Measurements from ENCODE around the gene ACAP2.
"Not testable (repeated sequence)": the region's sequence is repeated elsewhere in the genome, so short reads cannot be mapped to it uniquely, and the experiment has no call there.

Gene ACAP2

GRCh38 chr3:195230244-195230643, 212.6 kb downstream of the ACAP2 start:
- no peak for TF ChIP-seq CTCF (conservative IDR thresholded peaks at IDR 0.05; ENCODE audit: control insufficient read depth, insufficient read depth, low read depth, low read length)
- no peak for DNase-seq (ENCODE audit: low read depth)
- no peak overlapping the region for H3K4me3 ChIP-seq (ENCODE audit: control insufficient read depth, low read depth, low read length)

GRCh38 chr3:195228886-195229285, 213.9 kb downstream of the ACAP2 start:
- not testable (repeated sequence) for DNase-seq (ENCODE audit: low read depth); H3K4me3 ChIP-seq (ENCODE audit: control insufficient read depth, low read depth, low read length)

GRCh38 chr3:195227871-195228270, 214.9 kb downstream of the ACAP2 start:
- no peak for DNase-seq (ENCODE audit: low read depth)
- TF ChIP-seq CTCF (conservative IDR thresholded peaks at IDR 0.05; ENCODE audit: control insufficient read depth, insufficient read depth, low read depth, low read length), result no peak
- H3K4me3 ChIP-seq (ENCODE audit: control insufficient read depth, low read depth, low read length), result no peak overlapping the region

- DNase-seq (ENCODE audit: low read depth), result no peak
- H3K4me3 ChIP-seq (ENCODE audit: control insufficient read depth, low read depth, low read length), result no peak overlapping the region
- TF ChIP-seq CTCF (conservative IDR thresholded peaks at IDR 0.05; ENCODE audit: control insufficient read depth, insufficient read depth, low read depth, low read length), result peak; percentile 39
These were observed 215.8 kb downstream of the ACAP2 start for GRCh38 chr3:195226900-195227447.

- no peak for TF ChIP-seq CTCF (conservative IDR thresholded peaks at IDR 0.05; ENCODE audit: control insufficient read depth, insufficient read depth, low read depth, low read length)
- DNase-seq (ENCODE audit: low read depth), result no peak
- H3K4me3 ChIP-seq (ENCODE audit: control insufficient read depth, low read depth, low read length), result no peak overlapping the region
These were observed 216.4 kb downstream of the ACAP2 start for GRCh38 chr3:195226445-195226844.

GRCh38 chr3:195224980-195225580, 217.7 kb downstream of the ACAP2 start:
- no peak for DNase-seq (ENCODE audit: low read depth)
- H3K4me3 ChIP-seq (ENCODE audit: control insufficient read depth, low read depth, low read length), result no peak overlapping the region
- TF ChIP-seq CTCF (conservative IDR thresholded peaks at IDR 0.05; ENCODE audit: control insufficient read depth, insufficient read depth, low read depth, low read length), result no peak

All from fibroblast of mammary gland (primary cell).